Endothelial cell of umbilical vein (primary cell): ENCODE data around the gene MARF1. TPM values are rescaled to one million over a fixed set of nuclear protein-coding genes. Genes with fewer than 3 reads are reported as not detected.
"Not testable (repeated sequence)": the region's sequence is repeated elsewhere in the genome, so short reads cannot be mapped to it uniquely, and the experiment has no call there.

Source experiments
- BruUV-seq: library from RNA; stranded (reverse); fragments of 400-500 nt; replicated peaks from 2 replicates; lab custom pipeline; 2021; lab: Mats Ljungman, UMichigan
- CTCF ChIA-PET: fragments of 300-600, 350-600 bp; sonication (Branson Sonifier 250); formaldehyde crosslinking; loops from one replicate; lab custom pipeline; 2021; ENCODE audit warnings: antibody characterized with exemption, inconsistent platforms; lab: Charles Lee
- POLR2A ChIA-PET: fragments of 300-600, 350-600 bp; sonication (Branson Sonifier 250); formaldehyde crosslinking; loops from one replicate; lab custom pipeline; 2021; ENCODE audit warnings: antibody characterized with exemption, inconsistent platforms; lab: Charles Lee
- DNase-seq: peaks from one replicate; pipeline ENCODE4 v3.0.0-alpha.2; 2011; ENCODE audit warnings: low read depth, low spot score
- FAIRE-seq: peaks from 2 replicates; lab custom pipeline; 2011; peaks lifted over from hg19 to GRCh38; lab: Jason Lieb, UNC
- H2AFZ ChIP-seq: 2 replicates; pipeline ENCODE4 v1.6.0; 2012; ENCODE audit warnings: low read depth, low read length, control low read depth, inconsistent platforms
- H3K27ac ChIP-seq: 2 replicates; pipeline ENCODE4 v1.5.1; 2011; ENCODE audit warnings: low read depth, mild to moderate bottlenecking, control low read depth, low read length, moderate library complexity; ENCODE audit not compliant: insufficient read depth
- H3K27me3 ChIP-seq, 2 experiments: 2 replicates each; pipeline versions ENCODE4 v1.6.0 to v1.6.1; 2011; ENCODE audit warnings: low read length in 2 of 2, mixed read lengths in 1 of 2; ENCODE audit not compliant: control insufficient read depth in 2 of 2, insufficient read depth in 2 of 2
- H3K36me3 ChIP-seq, 2 experiments: 2 replicates in 1 of 2; 3 replicates in 1 of 2; pipeline ENCODE4 v1.5.1; 2011; ENCODE audit warnings: low read length in 2 of 2, mild to moderate bottlenecking in 1 of 2, moderate library complexity in 1 of 2; ENCODE audit not compliant: control insufficient read depth in 2 of 2, insufficient read depth in 2 of 2; ENCODE audit errors: extremely low read depth in 1 of 2
- H3K4me1 ChIP-seq: 3 replicates; pipeline ENCODE4 v1.5.1; 2011; ENCODE audit warnings: mild to moderate bottlenecking, low read length; ENCODE audit not compliant: control insufficient read depth, insufficient read depth; ENCODE audit errors: extremely low read depth
- H3K4me2 ChIP-seq: 2 replicates; pipeline ENCODE4 v1.6.1; 2011; ENCODE audit warnings: low read length, control low read depth, mixed read lengths; ENCODE audit not compliant: insufficient read depth
- H3K4me3 ChIP-seq, 3 experiments: fragments of 200-600 bp in 1 of 3; sonication (generic), shearing (Covaris generic) in 1 of 3; replicated peaks in 1 of 3; 2 replicates each; pipeline ENCODE4 v1.5.1; 2011 to 2016; ENCODE audit warnings: control low read depth in 3 of 3, low read length in 3 of 3, mild to moderate bottlenecking in 2 of 3, inconsistent platforms in 1 of 3, low read depth in 1 of 3, moderate library complexity in 1 of 3; ENCODE audit not compliant: insufficient read depth in 1 of 3
- H3K79me2 ChIP-seq: 2 replicates; pipeline ENCODE4 v1.6.0; 2012; ENCODE audit warnings: low read length, inconsistent platforms; ENCODE audit not compliant: control insufficient read depth, insufficient read depth
- H3K9ac ChIP-seq: replicated peaks from 2 replicates; pipeline ENCODE3; 2011; ENCODE audit warnings: low read length, control low read depth; ENCODE audit not compliant: insufficient read depth; ENCODE audit errors: extremely low read depth
- H3K9me1 ChIP-seq: replicated peaks from 3 replicates; pipeline ENCODE4 v1.6.0; 2011; ENCODE audit warnings: mild to moderate bottlenecking, low read length; ENCODE audit not compliant: control insufficient read depth, insufficient read depth; ENCODE audit errors: extremely low read depth
- H3K9me3 ChIP-seq: replicated peaks from 2 replicates; pipeline ENCODE4 v1.5.1; 2012; ENCODE audit warnings: low read length, inconsistent platforms; ENCODE audit not compliant: control insufficient read depth, insufficient read depth
- H4K20me1 ChIP-seq: replicated peaks from 2 replicates; pipeline ENCODE3; 2011; ENCODE audit warnings: mild to moderate bottlenecking, low read length; ENCODE audit not compliant: control insufficient read depth, insufficient read depth; ENCODE audit errors: extremely low read depth
- CTCF ChIP-seq, 2 donors: IDR thresholded peaks; 1 replicate in 1 of 2; 2 replicates in 1 of 2; pipeline ENCODE4 v1.5.1; 2011; ENCODE audit warnings: low read length in 2 of 2, mild to moderate bottlenecking in 2 of 2, moderate library complexity in 2 of 2, control low read depth in 1 of 2, inconsistent platforms in 1 of 2, low read depth in 1 of 2; ENCODE audit not compliant: insufficient read depth in 1 of 2; ENCODE audit errors: extremely low read depth in 1 of 2
- EZH2 ChIP-seq: IDR thresholded peaks from 2 replicates; pipeline ENCODE4 v1.6.1; 2012; ENCODE audit warnings: borderline replicate concordance, low read depth, mild to moderate bottlenecking, moderate library complexity, low read length, inconsistent platforms; ENCODE audit not compliant: severe bottlenecking
- FOS ChIP-seq: IDR thresholded peaks from 2 replicates; pipeline ENCODE4 v1.6.1; 2011; ENCODE audit warnings: mild to moderate bottlenecking, low read length, moderate library complexity, borderline replicate concordance; ENCODE audit not compliant: insufficient read depth
- GATA2 ChIP-seq: IDR thresholded peaks from 2 replicates; pipeline ENCODE4 v1.7.0; 2011; ENCODE audit warnings: low read depth, mild to moderate bottlenecking, moderate library complexity, mixed read lengths, low read length; ENCODE audit not compliant: insufficient read length, insufficient read depth
- JUN ChIP-seq: IDR thresholded peaks from 2 replicates; pipeline ENCODE4 v1.6.1; 2011; ENCODE audit warnings: borderline replicate concordance, low read depth; ENCODE audit not compliant: insufficient read length, insufficient read depth
- MAX ChIP-seq: IDR thresholded peaks from 2 replicates; pipeline ENCODE4 v1.6.1; 2011; ENCODE audit not compliant: insufficient read depth, insufficient read length
- MYC ChIP-seq: IDR thresholded peaks from one replicate; pipeline ENCODE4 v1.6.1; 2011; ENCODE audit warnings: mild to moderate bottlenecking, low read depth, low read length
- POLR2A ChIP-seq: IDR thresholded peaks from 2 replicates; pipeline ENCODE4 v1.6.1; 2012; ENCODE audit warnings: low read depth, mild to moderate bottlenecking, control low read depth, low read length
- POLR2AphosphoS5 ChIP-seq: IDR thresholded peaks from 2 replicates; pipeline ENCODE4 v1.6.1; 2012; ENCODE audit warnings: low read depth, mild to moderate bottlenecking, control low read depth, low read length, moderate library complexity; ENCODE audit not compliant: insufficient read depth
- dilution Hi-C: fragments of 300-500 bp; cut with MboI; formaldehyde crosslinking; loops from one replicate; pipeline ENCODE4 v1.15.0; 2019; ENCODE audit warnings: low sequenced_read_pairs; ENCODE audit not compliant: extremely low pct_ligation_motif_present
- intact Hi-C: fragments of 100-400 bp; cut with micrococcal nuclease; formaldehyde crosslinking; loops from one replicate; pipeline ENCODE4 v1.10.0; 2022
- polyA plus RNA-seq, 4 experiments: library from polyadenylated mRNA; depleted of rRNA in 3 of 4; stranded (reverse) in 3 of 4; unstranded in 1 of 4; fragments of >200 nt; gene quantifications; 2 replicates each; pipeline versions ENCODE4 v1.2.1 to v1.2.3, GENCODE V29; 2011 to 2012; ENCODE audit warnings: missing spikeins in 1 of 4
- total RNA-seq: library from RNA; stranded (reverse); gene quantifications from 2 replicates; pipeline ENCODE4 v1.2.3, GENCODE V29; 2021

MARF1 gene
- total and polyA plus RNA-seq, 2 donors (not counting 3 experiments of a cell fraction or from before 2014, with no cell fraction given), result 14.6 to 58.5 TPM

GRCh38 chr16:15649727-15650018 lies 6.7 kb upstream of the MARF1 start:
- POLR2A ChIA-PET, result no interaction called here
- intact Hi-C loops, result loop anchor here (1.0 to 2.0 kb wide), 2 partner anchors 23 to 59 kb away; no protein-coding TSS in a partner anchor

DNA sequence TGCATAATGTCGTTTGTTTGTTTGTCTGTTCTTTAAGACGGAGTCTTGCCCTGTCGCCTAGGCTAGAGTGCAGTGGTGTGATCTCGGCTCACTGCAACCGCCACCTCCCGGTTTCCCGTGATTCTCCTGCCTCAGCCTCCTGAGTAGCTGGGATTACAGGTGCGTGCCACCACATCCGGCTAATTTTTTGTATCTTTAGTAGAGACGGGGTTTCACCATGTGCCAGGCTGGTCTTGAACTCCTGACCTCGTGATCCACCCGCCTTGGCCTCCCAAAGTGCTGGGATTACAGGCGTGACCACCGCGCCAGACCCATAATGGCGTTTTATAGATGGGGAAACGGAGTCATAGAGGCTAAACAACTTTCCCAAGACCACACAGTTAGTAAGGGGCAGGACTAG lies 6.4 kb upstream of the MARF1 start:
- DNase-seq, CTCF ChIA-PET, dilution Hi-C loops, H3K27ac ChIP-seq, H3K27me3 ChIP-seq, H3K9me3 ChIP-seq, H4K20me1 ChIP-seq, H3K36me3 ChIP-seq, intact Hi-C loops, H3K9me1 ChIP-seq, FAIRE-seq, BruUV-seq, POLR2A ChIA-PET: not testable (repeated sequence)
- H3K4me2 ChIP-seq, result peak overlapping the region; percentile 53
- H3K4me1 ChIP-seq, result peaks cover 14% of the 10 kb centered on the region
- peak overlapping the region; percentile 29 for H2AFZ ChIP-seq
- H3K79me2 ChIP-seq, result peaks cover 41% of the 10 kb centered on the region
- H3K9ac ChIP-seq, result peak overlapping the region; percentile 48
- H3K4me3 ChIP-seq, result peak overlapping the region in 1 of 3 experiments; percentile 47

More at GRCh38 chr16:15649727-15650018, 6.7 kb upstream of the MARF1 start:
- DNase-seq (no peak), FAIRE-seq (no peak)
- Histone ChIP-seq H3K9me3 (no peaks in the 10 kb centered on the region), H3K4me2 (peak overlapping the region; percentile 53), H2AFZ (peak overlapping the region; percentile 29), H3K9ac (peak overlapping the region; percentile 48), H3K4me1 (peaks cover 14% of the 10 kb centered on the region), H3K9me1 (no peaks in the 10 kb centered on the region), H4K20me1 (no peaks in the 10 kb centered on the region), H3K79me2 (peaks cover 44% of the 10 kb centered on the region), H3K4me3 (peak overlapping the region; percentile 21 to 47 (median 40)), H3K27ac (no peak overlapping the region), H3K36me3 (no peaks in the 10 kb centered on the region), H3K27me3 (peaks cover 0 to 2% of the 10 kb centered on the region in 2 experiments)
- TF ChIP-seq EZH2 (no peak), POLR2A (no peak), MYC (no peak), MAX (no peak), GATA2 (no peak), CTCF (IDR thresholded peaks at IDR 0.05; ENCODE audit: extremely low read depth in 1 of 2, insufficient read depth in 1 of 2, low read depth in 1 of 2, low read length in 2 of 2) (no peak), FOS (no peak), JUN (no peak), POLR2AphosphoS5 (no peak)
- dilution Hi-C loops, result no loop called here
- no TSS peak for BruUV-seq
- CTCF ChIA-PET, result no interaction called here
